Melanocyte of skin (primary cell): ENCODE measurements around the gene ELP2. TPM values are rescaled to one million over a fixed set of nuclear protein-coding genes. Genes with fewer than 3 reads are reported as not detected.

ENCODE experiments used
- total RNA-seq, 2 donors: library from RNA; depleted of rRNA; stranded (reverse); fragments of >200 nt; gene quantifications; 2 replicates each; pipeline ENCODE4 v1.2.3, GENCODE V29; 2012

Gene ELP2
- 100 to 1,000 TPM; 114 to 116 TPM for total RNA-seq

GRCh38 chr18:36129300-36130038 is at the start of gene ELP2, which contains the start of gene SLC39A6:
TSS of gene ELP2 (plus strand) at chr18:36129899. CDS start at chr18:36129934, 35 bp downstream.
TSS of gene SLC39A6 (minus strand) at chr18:36129340. CDS start at chr18:36127007, 2,333 bp downstream.

GRCh38 chr18:36187193-36187825 is 57.6 kb downstream of the ELP2 start, which contains the start of gene MOCOS:
TSS of gene MOCOS (plus strand) at chr18:36187497. CDS start at chr18:36187540, 43 bp downstream.

Other genes starting within 250 kb of the ELP2 start
- 10 to 100 TPM; 40.6 to 46.0 TPM for gene RPRD1A, start 62.3 kb upstream of the ELP2 start, total RNA-seq
- gene SLC39A6, start 559 bp upstream of the ELP2 start, total RNA-seq, result 100 to 1,000 TPM; 451 to 527 TPM
- 10 to 100 TPM; 52.9 to 69.2 TPM for gene MOCOS, start 57.6 kb downstream of the ELP2 start, total RNA-seq
- 10 to 100 TPM; 23.1 to 42.0 TPM for gene FHOD3, start 167.8 kb downstream of the ELP2 start, total RNA-seq